ENCODE data around the gene SHE. TPM values are rescaled to one million over a fixed set of nuclear protein-coding genes. Genes with fewer than 3 reads are reported as not detected.

Gene SHE
- polyA plus RNA-seq, 1 experiment: not detected

GRCh38 chr1:154517661-154518060 is 15.4 kb upstream of the SHE start:
- peaks cover 20% of the 10 kb centered on the region for H3K27me3 ChIP-seq (ENCODE audit: control insufficient read depth, insufficient read depth, low read length)
- TF ChIP-seq CTCF (IDR thresholded peaks at IDR 0.05; ENCODE audit: insufficient read depth, low read depth, low read length): no peak
- DNase-seq (ENCODE audit: low read depth): no peak
- CTCF ChIA-PET: interaction anchor here (0.7 to 1.3 kb wide), 3 partner anchors 27 to 358 kb away, joined by 3 read pairs; no protein-coding TSS in a partner anchor
- POLR2A ChIA-PET: no interaction called here
- no peaks in the 10 kb centered on the region for H3K36me3 ChIP-seq (ENCODE audit: control insufficient read depth, insufficient read depth, low read length)
- no peak overlapping the region for H3K4me3 ChIP-seq (ENCODE audit: low read depth, low read length)

- TF ChIP-seq CTCF (IDR thresholded peaks at IDR 0.05; ENCODE audit: insufficient read depth, low read depth, low read length): no peak
- Histone ChIP-seq H3K27me3 (ENCODE audit: control insufficient read depth, insufficient read depth, low read length) (peaks cover 7% of the 10 kb centered on the region), H3K36me3 (ENCODE audit: control insufficient read depth, insufficient read depth, low read length) (no peaks in the 10 kb centered on the region), H3K4me3 (ENCODE audit: low read depth, low read length) (no peak overlapping the region)
- ChIA-PET POLR2A (no interaction called here), CTCF (no interaction called here)
- DNase-seq (ENCODE audit: low read depth): no peak
Observed at GRCh38 chr1:154514066-154514553, 11.9 kb upstream of the SHE start.

DNA sequence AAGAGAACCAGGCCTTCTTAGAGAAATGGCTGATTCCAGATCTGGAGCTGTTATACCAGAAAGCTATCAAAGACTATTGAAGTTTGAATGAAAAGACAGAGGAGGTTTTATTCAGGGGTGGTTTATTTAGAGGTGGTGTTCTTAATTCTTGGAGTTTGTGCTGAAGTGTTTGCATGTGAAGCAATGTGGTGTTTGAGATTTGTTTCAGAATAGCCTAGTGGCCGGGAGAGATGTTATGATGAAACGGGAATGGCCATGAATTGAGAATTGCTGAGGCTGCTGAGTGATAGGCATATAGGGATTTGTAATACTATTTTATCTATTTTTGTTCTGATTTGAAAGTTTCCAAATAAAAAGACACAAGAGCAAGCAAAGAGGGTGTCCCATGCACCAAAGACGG is 10.5 kb upstream of the SHE start:
- H3K36me3 ChIP-seq (ENCODE audit: control insufficient read depth, insufficient read depth, low read length): no peaks in the 10 kb centered on the region
- H3K4me3 ChIP-seq (ENCODE audit: low read depth, low read length): no peak overlapping the region
- ChIA-PET CTCF (no interaction called here), POLR2A (no interaction called here)
- peaks cover 7% of the 10 kb centered on the region for H3K27me3 ChIP-seq (ENCODE audit: control insufficient read depth, insufficient read depth, low read length)
- no peak for TF ChIP-seq CTCF (IDR thresholded peaks at IDR 0.05; ENCODE audit: insufficient read depth, low read depth, low read length)
- no peak for DNase-seq (ENCODE audit: low read depth)

DNA sequence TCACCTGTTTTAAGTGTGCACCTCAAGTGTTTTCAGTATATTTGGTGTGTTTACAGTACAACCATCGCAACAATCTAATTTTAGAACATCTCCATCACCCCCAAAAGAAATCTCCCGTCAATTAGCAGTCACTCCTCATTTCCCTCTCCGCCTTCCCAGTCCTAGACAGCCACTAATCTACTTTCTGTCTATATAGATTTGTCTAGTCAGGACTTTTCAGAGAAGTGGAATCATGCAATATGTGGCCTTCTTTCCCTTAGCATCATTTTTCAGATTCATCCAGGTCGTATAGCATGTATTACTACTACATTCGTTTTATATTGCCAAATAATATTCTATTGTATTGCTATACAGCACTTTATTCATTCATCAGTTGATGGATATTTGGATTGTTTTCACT is 1.7 kb upstream of the SHE start:
- ChIA-PET POLR2A (no interaction called here), CTCF (interaction anchor here (1.4 kb wide), 1 partner anchor 24 kb away, joined by 4 read pairs; no protein-coding TSS in a partner anchor)
- H3K4me3 ChIP-seq (ENCODE audit: low read depth, low read length): no peak overlapping the region
- H3K36me3 ChIP-seq (ENCODE audit: control insufficient read depth, insufficient read depth, low read length): no peaks in the 10 kb centered on the region
- DNase-seq (ENCODE audit: low read depth): no peak
- no peak for TF ChIP-seq CTCF (IDR thresholded peaks at IDR 0.05; ENCODE audit: insufficient read depth, low read depth, low read length)
- peaks cover 38% of the 10 kb centered on the region for H3K27me3 ChIP-seq (ENCODE audit: control insufficient read depth, insufficient read depth, low read length)

DNA sequence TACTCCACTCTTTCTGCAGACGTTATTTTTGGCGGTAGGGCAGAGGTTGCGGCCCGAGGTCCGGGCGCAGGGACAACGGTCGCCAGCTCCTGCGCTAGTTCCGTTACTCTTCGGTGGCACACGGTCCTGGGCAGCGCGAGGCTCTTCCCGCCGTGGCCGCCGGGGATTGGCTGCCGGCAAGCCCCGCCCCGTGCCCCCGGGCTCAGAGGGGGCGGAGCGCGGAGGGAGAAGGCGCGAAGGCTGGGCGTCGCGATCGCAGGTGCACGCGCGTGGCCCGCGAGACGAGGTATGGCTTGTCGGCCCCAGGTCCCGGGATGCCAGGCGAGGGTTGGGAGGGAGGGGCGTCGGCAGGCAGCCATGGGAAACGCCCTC is 518 bp upstream of the SHE start:
- ChIA-PET POLR2A (no interaction called here), CTCF (no interaction called here)
- DNase-seq (ENCODE audit: low read depth): no peak

More for the DNA sequence above, 518 bp upstream of the SHE start:
- Histone ChIP-seq H3K4me3 (ENCODE audit: low read depth, low read length) (no peak overlapping the region), H3K27me3 (ENCODE audit: control insufficient read depth, insufficient read depth, low read length) (peaks cover 38% of the 10 kb centered on the region), H3K36me3 (ENCODE audit: control insufficient read depth, insufficient read depth, low read length) (no peaks in the 10 kb centered on the region)
- TF ChIP-seq CTCF (IDR thresholded peaks at IDR 0.05; ENCODE audit: insufficient read depth, low read depth, low read length): no peak
